ENCODE results near the gene COG5. TPM values are rescaled to one million over a fixed set of nuclear protein-coding genes. Genes with fewer than 3 reads are reported as not detected.

COG5 gene
- total and polyA plus RNA-seq, 2 of the 8 experiments (the other 6 are each of a cell fraction or from before 2014, with no cell fraction given): 10.5 to 28.1 TPM

DNA sequence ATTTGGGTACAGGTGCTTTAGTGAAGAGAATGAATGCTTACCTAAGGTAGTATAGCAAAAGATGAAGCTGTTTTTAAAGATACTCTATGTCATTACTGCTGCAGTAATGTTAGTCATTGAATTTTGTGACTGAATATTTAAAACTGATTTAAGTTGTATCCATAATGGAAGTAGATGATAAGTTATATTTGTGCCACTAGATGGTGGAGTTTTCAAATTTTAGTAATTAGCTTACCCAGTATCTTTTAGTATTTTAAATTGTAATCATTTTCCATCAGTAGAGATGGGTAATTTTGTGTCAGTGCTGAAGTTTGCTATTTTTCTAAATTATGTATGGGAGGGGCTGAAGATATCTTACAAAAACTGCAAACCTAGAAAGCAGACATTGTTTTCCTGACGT, 369.7 kb downstream of the COG5 start (continued):
- TF ChIP-seq BRCA1 (IDR thresholded peaks at IDR 0.05; ENCODE audit: low read depth, low read length): no peak
- TF ChIP-seq SIN3A (conservative IDR thresholded peaks at IDR 0.05 in 1 of 2, IDR thresholded peaks at IDR 0.05 in 1 of 2; ENCODE audit: low read depth in 1 of 2, low read length in 2 of 2): no peak
- TF ChIP-seq NANOG (IDR thresholded peaks at IDR 0.05; ENCODE audit: insufficient read depth, low read depth, low read length, poor library complexity, severe bottlenecking): no peak
